Activated CD4-positive, alpha-beta T cell treated with anti-CD3 and anti-CD28 coated beads for 36 hours (primary cell): Measurements from ENCODE around the gene ADAT1. TPM values are rescaled to one million over a fixed set of nuclear protein-coding genes. Genes with fewer than 3 reads are reported as not detected.

Experiments used
- ATAC-seq: fragments of 200-7000 bp; cut with Tn5 transposase; one replicate; pipeline ENCODE4 v1.10.0; 2021; ENCODE audit warnings: mild to moderate bottlenecking, moderate library complexity
- CTCF ChIA-PET: fragments of 350-600 bp; sonication (Branson Sonifier 250); formaldehyde crosslinking; loops from one replicate; lab custom pipeline; 2021; ENCODE audit warnings: antibody characterized with exemption; lab: Charles Lee
- POLR2A ChIA-PET: fragments of 350-600 bp; sonication (Branson Sonifier 250); formaldehyde crosslinking; loops from one replicate; lab custom pipeline; 2021; ENCODE audit warnings: antibody characterized with exemption, inconsistent platforms; lab: Charles Lee
- DNase-seq: peaks from one replicate; pipeline ENCODE4 v3.0.0-alpha.2; 2020
- H3K27ac Mint-ChIP-seq: one replicate; pipeline ENCODE4 v1.8.0; 2021; ENCODE audit warnings: mixed read lengths
- H3K27me3 Mint-ChIP-seq: one replicate; pipeline ENCODE4 v1.8.0; 2021; ENCODE audit warnings: mixed read lengths
- H3K36me3 Mint-ChIP-seq: one replicate; pipeline ENCODE4 v1.8.0; 2021; ENCODE audit warnings: low read depth, mixed read lengths
- H3K4me1 Mint-ChIP-seq: one replicate; pipeline ENCODE4 v1.8.0; 2021; ENCODE audit warnings: mixed read lengths
- H3K4me3 Mint-ChIP-seq: one replicate; pipeline ENCODE4 v1.8.0; 2021; ENCODE audit warnings: mild to moderate bottlenecking, moderate library complexity, mixed read lengths
- H3K9me3 Mint-ChIP-seq: one replicate; pipeline ENCODE4 v1.8.0; 2021; ENCODE audit warnings: low read depth, mixed read lengths
- intact Hi-C, 2 experiments: fragments of 100-400 bp; cut with DNase I in 1 of 2; cut with micrococcal nuclease in 1 of 2; formaldehyde crosslinking; loops; one replicate each; pipeline versions ENCODE4 v1.14.2 to v1.15.1; 2022 to 2024; cut with DNase I, micrococcal nuclease
- total RNA-seq, 2 experiments: library from RNA; stranded (reverse); gene quantifications; one replicate each; pipeline ENCODE4 v1.2.3, GENCODE V29; 2021

ADAT1 gene
- total RNA-seq, 2 experiments from 2014 or later, result 48.3 to 55.7 TPM

DNA sequence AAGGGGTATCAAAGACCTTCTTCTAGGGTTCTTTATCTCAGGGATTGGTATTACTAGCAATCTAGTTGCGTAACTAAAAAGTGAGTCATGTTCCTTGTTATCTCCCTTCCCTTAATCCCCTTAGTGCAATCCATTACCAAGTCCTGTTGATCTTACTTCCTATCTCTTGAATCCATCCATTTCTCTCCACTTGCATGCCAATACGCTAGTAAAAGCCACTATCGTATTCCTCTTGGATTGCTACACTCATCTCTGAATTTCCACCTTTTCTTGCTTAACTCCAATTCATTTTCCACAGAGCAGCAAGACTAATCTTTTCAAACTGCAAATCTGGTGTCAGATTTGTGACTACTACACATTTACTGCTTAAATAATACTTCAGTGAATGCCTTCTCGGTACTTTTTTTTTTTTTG, 1.8 kb upstream of the ADAT1 start:
- Mint-ChIP-seq H3K9me3 (no peaks in the 10 kb centered on the region), H3K4me3 (no peak overlapping the region), H3K27ac (peak overlapping the region; percentile 79), H3K36me3 (peaks cover 62% of the 10 kb centered on the region), H3K27me3 (no peaks in the 10 kb centered on the region), H3K4me1 (peaks cover 57% of the 10 kb centered on the region)
- ATAC-seq, result no peak
- intact Hi-C loops, result loop anchor here in 1 of 2 experiments (10.0 kb wide), 1 partner anchor 640 kb away; the partner anchor contains the start of gene WDR59
- no peak for DNase-seq
- ChIA-PET POLR2A (no interaction called here), CTCF (no interaction called here)

DNA sequence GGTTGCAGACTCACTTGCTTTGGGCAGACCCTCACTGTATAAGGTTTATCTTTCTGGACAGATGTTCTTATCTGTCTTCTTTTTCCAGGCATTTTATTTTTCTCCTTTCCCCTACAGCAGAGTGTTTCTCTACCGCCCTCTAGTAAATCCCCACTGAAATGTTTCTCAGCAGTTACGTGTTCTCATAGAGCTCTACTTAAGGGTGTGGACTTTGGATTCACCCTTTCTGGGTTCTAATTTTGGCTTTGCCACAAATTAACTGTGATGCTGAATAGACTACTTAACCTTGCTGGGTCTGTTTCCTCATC, 2.0 kb downstream of the ADAT1 start:
- ChIA-PET CTCF (interaction anchor here (0.8 to 4.5 kb wide), 11 partner anchors 21 to 620 kb away, joined by 3 to 26 read pairs (median 4); partner anchors contain the start of genes CFDP1, KARS1 and TERF2IP), POLR2A (interaction anchor here (0.6 to 3.7 kb wide), 4 partner anchors 21 to 65 kb away, joined by 4 to 59 read pairs (median 4); partner anchors contain the start of genes KARS1, TERF2IP and TMEM231)
- Mint-ChIP-seq H3K27me3 (no peaks in the 10 kb centered on the region), H3K36me3 (peaks cover 48% of the 10 kb centered on the region), H3K9me3 (no peaks in the 10 kb centered on the region), H3K4me1 (peaks cover 47% of the 10 kb centered on the region), H3K27ac (peak overlapping the region; percentile 95), H3K4me3 (peak overlapping the region; percentile 93)
- ATAC-seq (no peak), DNase-seq (no peak)
- intact Hi-C loops, result loop anchor here in 1 of 2 experiments (10.0 kb wide), 1 partner anchor 636 kb away; the partner anchor contains the start of gene WDR59

DNA sequence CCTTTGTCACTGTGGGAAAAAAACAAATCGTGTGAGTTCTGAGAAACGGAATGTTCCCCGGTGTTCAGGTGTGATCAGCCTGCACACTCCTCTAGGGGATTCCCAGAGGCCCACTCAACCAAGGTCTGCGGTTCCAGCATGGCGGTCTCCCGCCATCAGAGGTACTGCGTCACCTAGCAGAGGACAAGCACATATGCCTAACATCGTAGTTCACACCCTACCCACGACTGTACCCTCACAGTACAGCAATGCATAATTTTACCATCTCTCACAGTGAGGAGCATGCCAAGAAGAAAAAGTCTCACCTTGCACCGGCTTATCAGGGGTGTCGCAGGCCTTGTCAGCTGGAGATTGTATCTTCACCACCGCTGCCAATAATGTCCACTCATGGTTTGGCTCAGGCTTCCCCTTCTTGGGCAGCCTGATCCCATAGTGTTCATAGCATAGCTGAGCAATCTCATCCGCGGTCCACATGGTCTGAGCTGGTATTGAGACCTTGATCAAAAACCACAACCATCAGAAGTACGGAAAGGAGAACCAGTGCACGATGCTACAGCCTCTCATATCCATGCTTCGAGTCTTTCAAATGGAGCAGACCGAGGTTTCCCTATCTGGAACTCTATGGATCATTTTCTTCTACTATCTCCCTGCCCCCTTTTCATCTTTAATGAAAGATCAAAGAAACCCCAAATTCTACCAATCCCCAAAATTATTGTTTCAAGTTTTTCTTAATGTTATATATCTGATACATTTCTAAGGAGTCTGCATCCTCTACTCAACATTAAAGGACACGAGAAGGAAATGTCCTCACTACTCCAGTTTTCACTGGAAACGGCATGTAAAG, 2.5 kb downstream of the ADAT1 start:
- CTCF ChIA-PET, result interaction anchor here (0.6 to 4.5 kb wide), 9 partner anchors 14 to 621 kb away, joined by 3 to 26 read pairs (median 4); partner anchors contain the start of genes KARS1 and TERF2IP
- Mint-ChIP-seq H3K36me3 (peaks cover 47% of the 10 kb centered on the region), H3K9me3 (no peaks in the 10 kb centered on the region), H3K4me1 (peaks cover 52% of the 10 kb centered on the region), H3K4me3 (peak overlapping the region; percentile 93), H3K27ac (peak overlapping the region; percentile 60), H3K27me3 (no peaks in the 10 kb centered on the region)
- ATAC-seq, result no peak
- intact Hi-C loops, result loop anchor here in 1 of 2 experiments (10.0 kb wide), 1 partner anchor 636 kb away; the partner anchor contains the start of gene WDR59
- peak; percentile 49 for DNase-seq
- POLR2A ChIA-PET, result interaction anchor here (0.6 to 3.7 kb wide), 3 partner anchors 12 to 28 kb away, joined by 4 to 59 read pairs (median 9); partner anchors contain the start of genes KARS1 and TERF2IP

DNA sequence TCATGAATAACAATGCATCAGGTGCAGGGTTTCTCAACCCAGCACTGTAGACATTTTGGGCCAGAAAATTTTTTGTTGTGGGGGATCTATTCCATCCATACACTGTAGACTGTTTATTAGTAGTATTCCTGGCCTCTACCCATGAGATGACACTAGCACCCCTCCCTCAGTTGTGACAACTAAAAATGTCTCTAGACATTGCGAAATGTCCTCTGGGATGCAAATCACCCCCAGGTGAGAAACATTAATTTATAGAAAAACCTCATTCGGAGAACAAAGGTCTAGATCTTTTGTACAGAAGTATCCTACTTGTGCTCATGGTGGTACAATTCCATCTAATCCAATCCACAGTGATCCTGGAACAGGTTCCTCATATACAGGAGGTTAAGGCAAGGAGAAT, 4.3 kb downstream of the ADAT1 start:
- POLR2A ChIA-PET, result interaction anchor here (0.6 kb wide), 1 partner anchor 54 kb away, joined by 3 read pairs; no protein-coding TSS in a partner anchor
- Mint-ChIP-seq H3K4me1 (peaks cover 49% of the 10 kb centered on the region), H3K9me3 (no peaks in the 10 kb centered on the region), H3K4me3 (no peak overlapping the region), H3K36me3 (peaks cover 52% of the 10 kb centered on the region), H3K27ac (no peak overlapping the region), H3K27me3 (no peaks in the 10 kb centered on the region)
- ATAC-seq (no peak), DNase-seq (no peak)
- intact Hi-C loops, result no loop called here
- CTCF ChIA-PET, result interaction anchor here (0.8 to 1.2 kb wide), 4 partner anchors 14 to 55 kb away, joined by 3 to 4 read pairs (median 3); partner anchors contain the start of gene GABARAPL2

DNA sequence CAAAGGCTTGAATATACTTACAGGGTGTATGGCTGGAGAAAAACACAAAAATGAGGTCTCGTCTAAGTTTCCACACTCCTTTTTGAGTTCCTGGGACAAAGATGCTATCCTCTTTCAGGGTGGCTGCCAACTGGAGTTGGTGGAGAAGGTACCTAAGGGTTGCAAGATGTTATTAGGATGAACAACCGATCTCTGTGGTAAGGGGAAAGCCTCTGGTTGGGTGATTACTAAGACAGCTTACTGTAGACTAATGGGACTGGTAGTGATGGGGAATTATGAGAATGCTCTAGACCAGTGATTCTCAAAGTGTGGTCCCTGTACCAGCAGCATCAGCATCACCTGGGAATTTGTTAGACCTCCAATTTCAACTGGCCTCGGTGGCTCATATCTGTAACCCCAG, 6.0 kb downstream of the ADAT1 start:
- no peaks in the 10 kb centered on the region for H3K9me3 Mint-ChIP-seq
- peaks cover 46% of the 10 kb centered on the region for H3K4me1 Mint-ChIP-seq
- H3K27ac Mint-ChIP-seq, result peak overlapping the region; percentile 40
- intact Hi-C loops, result loop anchor here (1.0 to 2.0 kb wide), 3 partner anchors 22 to 238 kb away; no protein-coding TSS in a partner anchor
- POLR2A ChIA-PET, result no interaction called here
- peak; percentile 11 for ATAC-seq
- DNase-seq, result no peak
- CTCF ChIA-PET, result interaction anchor here (0.6 to 1.4 kb wide), 5 partner anchors 26 to 100 kb away, joined by 3 read pairs; partner anchors contain the start of genes KARS1 and TERF2IP
- H3K27me3 Mint-ChIP-seq, result no peaks in the 10 kb centered on the region
- peak overlapping the region; percentile 0 for H3K4me3 Mint-ChIP-seq
- peaks cover 68% of the 10 kb centered on the region for H3K36me3 Mint-ChIP-seq

DNA sequence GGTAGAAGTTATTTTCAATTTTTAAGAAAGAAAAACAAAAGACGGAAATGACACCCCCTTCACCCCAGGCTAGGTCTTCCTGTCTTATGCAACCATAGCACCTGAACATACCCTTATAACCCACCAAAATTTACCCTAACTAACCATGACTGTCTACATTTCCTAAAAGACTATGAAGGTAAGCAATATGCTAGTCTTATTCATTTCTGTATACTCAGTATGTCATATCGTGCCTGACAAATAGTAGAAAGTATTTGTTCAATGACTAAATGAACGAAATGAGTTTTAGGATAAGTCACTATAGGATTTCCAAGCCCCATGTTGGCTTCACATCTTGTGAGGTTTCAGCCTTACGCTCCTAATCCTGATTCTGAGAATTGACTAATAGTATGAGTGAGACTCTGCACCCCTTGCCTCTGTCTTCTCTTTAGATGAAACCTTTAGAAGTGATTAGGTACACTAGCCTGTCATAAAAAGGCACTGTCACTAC, 6.5 kb downstream of the ADAT1 start:
- DNase-seq (peak; percentile 36), ATAC-seq (peak; percentile 93)
- CTCF ChIA-PET, result interaction anchor here (0.6 to 1.5 kb wide), 5 partner anchors 10 to 48 kb away, joined by 3 to 6 read pairs (median 3); partner anchors contain the start of genes KARS1 and TERF2IP
- intact Hi-C loops, result loop anchor here (1.0 to 2.0 kb wide), 4 partner anchors 22 to 238 kb away; partner anchors contain the start of gene GABARAPL2 (in 1 of the 2)
- H3K4me3 Mint-ChIP-seq, result peak overlapping the region; percentile 0
- H3K27me3 Mint-ChIP-seq, result no peaks in the 10 kb centered on the region
- no peaks in the 10 kb centered on the region for H3K9me3 Mint-ChIP-seq
- POLR2A ChIA-PET, result no interaction called here
- H3K27ac Mint-ChIP-seq, result peak overlapping the region; percentile 63
- H3K4me1 Mint-ChIP-seq, result peaks cover 41% of the 10 kb centered on the region
- H3K36me3 Mint-ChIP-seq, result peaks cover 69% of the 10 kb centered on the region

DNA sequence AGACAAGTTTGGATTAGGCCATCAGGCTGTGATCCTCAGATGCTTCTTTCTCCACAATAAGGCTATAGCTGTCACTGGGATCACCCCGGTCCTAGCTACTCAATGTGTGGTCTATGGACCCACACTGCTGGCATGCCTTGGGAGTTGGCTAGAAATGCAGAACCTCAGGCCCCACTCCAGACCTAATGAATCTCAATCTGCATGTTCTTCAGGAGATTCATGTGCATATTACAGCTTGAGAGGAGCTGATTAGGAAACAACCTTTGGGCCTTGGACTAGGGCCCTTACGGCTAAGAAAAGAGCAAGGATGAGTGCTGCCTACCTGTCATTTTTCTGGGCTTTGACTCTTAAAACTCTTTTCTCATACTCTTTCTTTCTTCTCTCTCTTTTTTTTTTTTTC, 7.5 kb downstream of the ADAT1 start:
- H3K27me3 Mint-ChIP-seq, result no peaks in the 10 kb centered on the region
- intact Hi-C loops, result loop anchor here (1.0 to 2.0 kb wide), 3 partner anchors 21 to 237 kb away; partner anchors contain the start of gene GABARAPL2 (in 1 of the 2)
- ATAC-seq, result no peak
- H3K27ac Mint-ChIP-seq, result no peak overlapping the region
- no peak overlapping the region for H3K4me3 Mint-ChIP-seq
- peaks cover 66% of the 10 kb centered on the region for H3K36me3 Mint-ChIP-seq
- no peaks in the 10 kb centered on the region for H3K9me3 Mint-ChIP-seq
- no peak for DNase-seq
- H3K4me1 Mint-ChIP-seq, result peaks cover 31% of the 10 kb centered on the region
- ChIA-PET POLR2A (interaction anchor here (0.6 to 1.0 kb wide), 3 partner anchors 38 to 502 kb away, joined by 3 to 6 read pairs (median 3); no protein-coding TSS in a partner anchor), CTCF (interaction anchor here (0.6 to 1.5 kb wide), 7 partner anchors 9 to 198 kb away, joined by 3 to 6 read pairs (median 3); partner anchors contain the start of genes KARS1 and TERF2IP)

DNA sequence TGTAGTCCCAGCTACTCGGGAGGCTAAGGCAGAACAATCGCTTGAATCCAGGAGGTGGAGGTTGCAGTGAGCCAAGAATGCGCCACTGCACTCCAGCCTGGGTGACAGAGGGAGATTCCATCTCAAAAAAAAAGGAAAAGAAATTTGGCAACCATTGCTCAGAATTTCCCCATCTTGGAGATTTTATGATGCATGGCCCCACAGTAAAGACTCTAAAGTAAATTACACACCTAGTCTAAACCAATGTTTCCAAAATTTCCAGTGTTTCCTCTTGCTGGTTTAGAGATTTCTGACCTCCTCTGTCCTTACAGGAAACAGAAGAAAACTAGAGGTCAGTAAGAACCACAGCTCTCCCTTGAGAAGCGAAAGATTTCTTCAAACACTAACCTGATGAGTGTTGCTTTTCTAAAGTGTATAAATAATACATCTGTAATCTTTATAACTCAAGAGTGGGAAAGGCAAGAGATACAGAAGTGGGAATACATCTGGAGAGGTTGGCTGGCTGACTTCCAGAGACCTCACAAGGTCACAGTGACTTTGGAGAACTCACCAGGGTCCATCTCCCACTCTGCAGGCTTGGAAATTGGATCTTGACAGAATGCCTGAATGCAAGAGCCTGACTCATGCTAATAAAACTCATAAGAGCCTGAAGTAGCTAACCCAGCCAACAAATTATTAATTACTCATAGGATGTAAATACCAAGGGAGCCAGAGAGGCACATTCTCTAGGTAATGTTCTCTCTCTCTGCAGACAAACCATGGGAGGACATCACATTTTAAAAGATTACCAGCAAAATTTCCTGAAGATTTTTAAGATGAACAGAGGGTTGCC, 8.8 kb downstream of the ADAT1 start:
- no peaks in the 10 kb centered on the region for H3K9me3 Mint-ChIP-seq
- H3K36me3 Mint-ChIP-seq, result peaks cover 63% of the 10 kb centered on the region
- no peak overlapping the region for H3K27ac Mint-ChIP-seq
- ATAC-seq (no peak), DNase-seq (no peak)
- POLR2A ChIA-PET, result interaction anchor here (0.6 kb wide), 1 partner anchor 955 kb away, joined by 6 read pairs; no protein-coding TSS in a partner anchor
- CTCF ChIA-PET, result no interaction called here
- intact Hi-C loops, result no loop called here
- no peaks in the 10 kb centered on the region for H3K27me3 Mint-ChIP-seq
- H3K4me1 Mint-ChIP-seq, result peaks cover 23% of the 10 kb centered on the region
- H3K4me3 Mint-ChIP-seq, result no peak overlapping the region

DNA sequence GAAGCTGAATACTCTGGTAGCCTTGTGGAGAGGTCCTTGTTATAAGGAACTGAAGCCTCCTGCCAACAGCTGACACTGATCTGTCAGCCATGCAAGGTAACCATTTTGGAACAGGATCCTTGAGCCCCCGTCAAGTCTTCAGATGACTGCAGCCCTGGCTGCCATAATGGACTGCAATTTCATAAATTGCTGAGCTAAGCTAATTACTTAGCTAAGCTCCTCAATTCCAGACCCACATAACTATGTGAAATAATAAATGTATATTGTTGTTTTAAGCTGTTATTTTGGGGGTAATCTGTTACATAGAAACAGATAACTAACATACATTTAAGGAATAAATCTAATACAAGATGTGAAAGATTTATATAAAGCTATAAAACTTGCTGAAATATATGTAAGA, 16.6 kb downstream of the ADAT1 start:
- H3K36me3 Mint-ChIP-seq, result peaks cover 59% of the 10 kb centered on the region
- intact Hi-C loops, result no loop called here
- POLR2A ChIA-PET, result no interaction called here

DNA sequence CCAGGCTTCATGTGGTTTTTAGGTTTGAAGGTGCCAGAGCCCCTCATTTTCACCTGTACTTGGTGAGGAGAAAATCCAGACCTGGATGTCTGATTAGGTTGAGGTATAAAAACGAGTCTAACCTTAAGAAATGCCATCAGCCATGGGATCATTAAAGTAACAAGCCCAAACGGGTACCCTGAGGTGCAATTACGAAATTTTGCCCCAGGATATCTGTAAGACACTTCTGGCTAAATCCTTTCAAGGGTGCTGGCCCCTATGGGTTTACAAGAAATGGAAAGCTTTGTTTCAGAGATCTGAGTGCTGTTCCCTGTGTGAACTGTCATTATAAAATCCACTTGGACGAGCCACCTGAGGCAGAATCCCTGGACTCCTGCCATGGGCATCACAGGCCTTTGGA, 19.8 kb downstream of the ADAT1 start:
- H3K27ac Mint-ChIP-seq, result no peak overlapping the region
- peaks cover 72% of the 10 kb centered on the region for H3K36me3 Mint-ChIP-seq
- POLR2A ChIA-PET, result no interaction called here
- peaks cover 9% of the 10 kb centered on the region for H3K9me3 Mint-ChIP-seq
- peaks cover 6% of the 10 kb centered on the region for H3K4me1 Mint-ChIP-seq
- no peak overlapping the region for H3K4me3 Mint-ChIP-seq
- no peaks in the 10 kb centered on the region for H3K27me3 Mint-ChIP-seq
- ATAC-seq (no peak), DNase-seq (no peak)
- CTCF ChIA-PET, result no interaction called here
- intact Hi-C loops, result no loop called here

More for the DNA sequence above, 16.6 kb downstream of the ADAT1 start:
- Mint-ChIP-seq H3K4me1 (peaks cover 6% of the 10 kb centered on the region), H3K27ac (no peak overlapping the region), H3K4me3 (no peak overlapping the region), H3K27me3 (no peaks in the 10 kb centered on the region), H3K9me3 (peaks cover 9% of the 10 kb centered on the region)
- DNase-seq (no peak), ATAC-seq (no peak)
- CTCF ChIA-PET, result interaction anchor here (1.0 to 1.3 kb wide), 6 partner anchors 9 to 28 kb away, joined by 3 to 6 read pairs (median 3); no protein-coding TSS in a partner anchor
